IMR-90 (cell line): Measurements from ENCODE around the gene LTA. TPM values are rescaled to one million over a fixed set of nuclear protein-coding genes. Genes with fewer than 3 reads are reported as not detected.

Experiments used
- ATAC-seq: fragments of 200-7000 bp; cut with Tn5 transposase; 2 replicates; pipeline ENCODE4 v1.9.1; 2020; ENCODE audit warnings: low read depth, mild to moderate bottlenecking, moderate library complexity
- BruUV-seq: library from RNA; stranded (reverse); fragments of 400-500 nt; replicated peaks from 2 replicates; lab custom pipeline; 2021; lab: Mats Ljungman, UMichigan
- CTCF ChIA-PET: fragments of 300-600 bp; formaldehyde crosslinking; extraction: SDS; loops from one replicate; lab custom pipeline; 2021; ENCODE audit warnings: antibody characterized with exemption; lab: Yijun Ruan, JAX
- POLR2A ChIA-PET: fragments of 300-600 bp; sonication (Branson Sonifier 250); formaldehyde crosslinking; loops from one replicate; lab custom pipeline; 2022; ENCODE audit warnings: antibody characterized with exemption; ENCODE audit not compliant: unreplicated experiment; lab: Charles Lee
- DNase-seq: peaks from one replicate; pipeline ENCODE4 v3.0.0; 2013
- H2AFZ ChIP-seq: replicated peaks from 2 replicates; pipeline ENCODE3; 2013; ENCODE audit warnings: low read length, mild to moderate bottlenecking; ENCODE audit not compliant: poor library complexity
- H2AK5ac ChIP-seq: 2 replicates; pipeline ENCODE4 v1.6.1; 2013; ENCODE audit warnings: low read depth, low read length, inconsistent platforms
- H2AK9ac ChIP-seq: replicated peaks from 2 replicates; pipeline ENCODE3; 2013; ENCODE audit warnings: mild to moderate bottlenecking, low read depth, low read length, moderate library complexity; ENCODE audit not compliant: poor library complexity
- H2BK120ac ChIP-seq: 2 replicates; pipeline ENCODE4 v1.6.1; 2013; ENCODE audit warnings: low read depth, low read length, inconsistent platforms
- H2BK15ac ChIP-seq: 3 replicates; pipeline ENCODE4 v1.6.1; 2013; ENCODE audit warnings: low read depth, low read length, inconsistent platforms
- H2BK20ac ChIP-seq: 2 replicates; pipeline ENCODE4 v1.6.1; 2013; ENCODE audit warnings: low read depth, mild to moderate bottlenecking, inconsistent platforms, low read length, moderate library complexity
- H2BK5ac ChIP-seq: 2 replicates; pipeline ENCODE4 v1.6.1; 2013; ENCODE audit warnings: mild to moderate bottlenecking, low read depth, low read length, inconsistent platforms; ENCODE audit not compliant: poor library complexity, severe bottlenecking
- H3K14ac ChIP-seq: replicated peaks from 2 replicates; pipeline ENCODE4 v1.6.1; 2013; ENCODE audit warnings: low read depth, low read length, inconsistent platforms
- H3K18ac ChIP-seq: 2 replicates; pipeline ENCODE4 v1.6.1; 2013; ENCODE audit warnings: low read depth, low read length, control low read depth
- H3K23ac ChIP-seq: 2 replicates; pipeline ENCODE4 v1.6.1; 2013; ENCODE audit warnings: low read depth, low read length, inconsistent platforms
- H3K27ac ChIP-seq: 2 replicates; pipeline ENCODE4 v1.5.1; 2013; ENCODE audit warnings: mild to moderate bottlenecking, control low read depth, low read length; ENCODE audit not compliant: insufficient read depth
- H3K27me3 ChIP-seq: 2 replicates; pipeline ENCODE4 v1.6.1; 2013; ENCODE audit warnings: low read length; ENCODE audit not compliant: control insufficient read depth, insufficient read depth
- H3K36me3 ChIP-seq: 2 replicates; pipeline ENCODE4 v1.6.1; 2013; ENCODE audit warnings: low read length, mixed read lengths; ENCODE audit not compliant: control insufficient read depth, insufficient read depth
- H3K4ac ChIP-seq: 2 replicates; pipeline ENCODE4 v1.6.1; 2013; ENCODE audit warnings: low read depth, low read length, inconsistent platforms
- H3K4me1 ChIP-seq: 2 replicates; pipeline ENCODE4 v1.6.1; 2013; ENCODE audit warnings: low read length, mixed read lengths; ENCODE audit not compliant: control insufficient read depth, insufficient read depth
- H3K4me2 ChIP-seq: 2 replicates; pipeline ENCODE4 v1.6.1; 2013; ENCODE audit warnings: low read depth, mild to moderate bottlenecking, control low read depth, low read length, moderate library complexity
- H3K4me3 ChIP-seq: 2 replicates; pipeline ENCODE4 v1.5.1; 2013; ENCODE audit warnings: low read depth, mild to moderate bottlenecking, control low read depth, low read length, moderate library complexity; ENCODE audit not compliant: insufficient read depth
- H3K56ac ChIP-seq: 2 replicates; pipeline ENCODE4 v1.6.1; 2013; ENCODE audit warnings: low read length, inconsistent platforms; ENCODE audit not compliant: insufficient read depth; ENCODE audit errors: extremely low read depth
- H3K79me1 ChIP-seq, 2 experiments: 2 replicates each; pipeline ENCODE4 v1.6.1; 2013; ENCODE audit warnings: low read length in 2 of 2, inconsistent platforms in 1 of 2, low read depth in 1 of 2
- H3K9ac ChIP-seq: 2 replicates; pipeline ENCODE4 v1.6.1; 2013; ENCODE audit warnings: low read depth, low read length, control low read depth
- H3K9me1 ChIP-seq: 2 replicates; pipeline ENCODE4 v1.6.1; 2013; ENCODE audit warnings: low read length, inconsistent platforms; ENCODE audit not compliant: insufficient read depth
- H3K9me3 ChIP-seq: 2 replicates; pipeline ENCODE4 v1.6.1; 2013; ENCODE audit warnings: low read length; ENCODE audit not compliant: control insufficient read depth, insufficient read depth
- H4K20me1 ChIP-seq: 2 replicates; pipeline ENCODE4 v1.6.1; 2013; ENCODE audit warnings: low read length, inconsistent platforms; ENCODE audit not compliant: insufficient read depth
- H4K5ac ChIP-seq: 2 replicates; pipeline ENCODE4 v1.6.1; 2013; ENCODE audit warnings: mild to moderate bottlenecking, low read depth, low read length, control low read depth
- H4K8ac ChIP-seq, 2 experiments: 2 replicates each; pipeline ENCODE4 v1.6.1; 2013; ENCODE audit warnings: low read depth in 2 of 2, low read length in 2 of 2, control low read depth in 1 of 2, inconsistent platforms in 1 of 2
- H4K91ac ChIP-seq: 2 replicates; pipeline ENCODE4 v1.6.1; 2013; ENCODE audit warnings: low read depth, low read length, inconsistent platforms; ENCODE audit not compliant: insufficient read depth
- BHLHE40 ChIP-seq: fragments of 150-350 bp; IDR thresholded peaks from 2 replicates; pipeline ENCODE4 v1.6.1; 2016; ENCODE audit warnings: mild to moderate bottlenecking, low read depth, low read length
- CEBPB ChIP-seq: IDR thresholded peaks from 2 replicates; pipeline ENCODE4 v1.6.1; 2012; ENCODE audit warnings: low read depth, low read length, improper control_type of control experiment
- CHD1 ChIP-seq: IDR thresholded peaks from 2 replicates; pipeline ENCODE4 v1.6.1; 2012; ENCODE audit warnings: low read depth, low read length, improper control_type of control experiment
- CTCF ChIP-seq: conservative IDR thresholded peaks from 2 replicates; pipeline ENCODE4 v1.5.1; 2012; ENCODE audit warnings: mild to moderate bottlenecking, low read depth, low read length, improper control_type of control experiment
- ELK1 ChIP-seq: fragments of 150-350 bp; IDR thresholded peaks from 2 replicates; pipeline ENCODE4 v1.6.1; 2016; ENCODE audit warnings: low read depth, mild to moderate bottlenecking, low read length, moderate library complexity, borderline replicate concordance
- FOS ChIP-seq: fragments of 150-350 bp; IDR thresholded peaks from 2 replicates; pipeline ENCODE4 v1.6.1; 2016; ENCODE audit warnings: low read depth, low read length
- MAFK ChIP-seq: IDR thresholded peaks from 2 replicates; pipeline ENCODE4 v1.6.1; 2012; ENCODE audit warnings: low read depth, low read length, improper control_type of control experiment
- MXI1 ChIP-seq: IDR thresholded peaks from 2 replicates; pipeline ENCODE4 v1.6.1; 2012; ENCODE audit warnings: low read depth, mild to moderate bottlenecking, low read length, moderate library complexity, borderline replicate concordance
- NFE2L2 ChIP-seq: fragments of 150-350 bp; IDR thresholded peaks from 2 replicates; pipeline ENCODE4 v1.6.1; 2016; ENCODE audit warnings: low read depth, mild to moderate bottlenecking, low read length
- POLR2A ChIP-seq: IDR thresholded peaks from 2 replicates; pipeline ENCODE4 v1.6.1; 2012; ENCODE audit warnings: mild to moderate bottlenecking, low read depth, low read length
- RAD21 ChIP-seq: IDR thresholded peaks from 2 replicates; pipeline ENCODE4 v1.6.1; 2012; ENCODE audit warnings: low read length, improper control_type of control experiment
- RCOR1 ChIP-seq: IDR thresholded peaks from 2 replicates; pipeline ENCODE4 v1.6.1; 2012; ENCODE audit warnings: mild to moderate bottlenecking, low read length, improper control_type of control experiment; ENCODE audit not compliant: insufficient replicate concordance
- RFX5 ChIP-seq: IDR thresholded peaks from 2 replicates; pipeline ENCODE4 v1.8.0; 2012; ENCODE audit warnings: low read depth, mild to moderate bottlenecking, low read length, moderate library complexity
- SMC3 ChIP-seq: fragments of 150-350 bp; IDR thresholded peaks from 2 replicates; pipeline ENCODE4 v1.6.1; 2016; ENCODE audit warnings: low read depth, mild to moderate bottlenecking, antibody characterized with exemption, low read length, moderate library complexity
- WGBS, 2 experiments: methylation state at CpG; one replicate each; pipeline versions ENCODE4 v1.1.5 to v1.1.7; 2013; ENCODE audit warnings: missing lambda C conversion rate in 2 of 2; ENCODE audit not compliant: insufficient read length in 1 of 2; ENCODE audit errors: extremely low coverage in 2 of 2; 5-methylcytosine and 5-hydroxymethylcytosine counted together
- dilution Hi-C: fragments of 300-500 bp; cut with HindIII; formaldehyde crosslinking; loops from one replicate; pipeline ENCODE4 v1.14.3; 2018; ENCODE audit warnings: low sequenced_read_pairs; ENCODE audit not compliant: unreplicated experiment
- in situ Hi-C: fragments of 300-500 bp; cut with MboI; formaldehyde crosslinking; loops from 3 replicates; pipeline ENCODE4 v1.14.3; 2019; ENCODE audit warnings: low sequenced_read_pairs, inconsistent platforms, mixed read lengths
- intact Hi-C: fragments of 100-400 bp; cut with micrococcal nuclease; formaldehyde crosslinking; loops from 2 replicates; pipeline ENCODE4 v1.10.0; 2022
- polyA plus RNA-seq, 3 experiments: library from polyadenylated mRNA; depleted of rRNA; stranded (reverse); fragments of >200 nt; gene quantifications; 2 replicates each; pipeline ENCODE4 v1.2.3, GENCODE V29; 2012; ENCODE audit warnings: low replicate concordance in 1 of 3
- total RNA-seq: library from RNA; depleted of rRNA; stranded (reverse); fragments of >200 nt; gene quantifications from 2 replicates; pipeline ENCODE4 v1.2.3, GENCODE V29; 2012
- TF ChIP-seq, protein P1 (sequence below): fragments of 150-350 bp; IDR thresholded peaks from 2 replicates; pipeline ENCODE4 v1.6.1; 2017; ENCODE audit warnings: mild to moderate bottlenecking, antibody characterized with exemption, low read length, low read depth

Gene LTA
- total and polyA plus RNA-seq, 2 of the 4 experiments (the other 2 are of a cell fraction), result not detected

GRCh38 chr6:31620586-31621319 lies 48.7 kb downstream of the LTA start, which contains the start of gene PRRC2A:
Gene PRRC2A, plus strand, starts transcription at chr6:31620715. Its CDS starts 2,075 bp downstream, at chr6:31622790.
- Histone ChIP-seq H2AK9ac (peak within 1 kb of the TSS; percentile 100), H3K9me1 (peaks cover 6% of the 10 kb centered on the region), H3K4me3 (peak within 1 kb of the TSS; percentile 81), H3K18ac (peak within 1 kb of the TSS; percentile 78), H3K9me3 (no peaks in the 10 kb centered on the region), H2BK120ac (peak within 1 kb of the TSS; percentile 82), H3K23ac (peak within 1 kb of the TSS; percentile 99), H2BK15ac (peak within 1 kb of the TSS; percentile 71; the same call in 2 of the 3 replicates), H2BK5ac (peak within 1 kb of the TSS; percentile 98), H2BK20ac (no peak within 1 kb of the TSS), H3K4me2 (peak within 1 kb of the TSS; percentile 98), H3K9ac (peak within 1 kb of the TSS; percentile 100), H3K14ac (peak within 1 kb of the TSS; percentile 100), H3K27ac (peak within 1 kb of the TSS; percentile 99), H3K4ac (peak within 1 kb of the TSS; percentile 98), H2AFZ (peak within 1 kb of the TSS; percentile 99), H4K5ac (peak within 1 kb of the TSS; percentile 79), H3K79me1 (peaks cover 6 to 38% of the 10 kb centered on the region in 2 experiments), H4K8ac (peak within 1 kb of the TSS; percentile 99), H3K36me3 (peaks cover 29% of the 10 kb centered on the region), H3K56ac (peak within 1 kb of the TSS; percentile 97), H3K4me1 (no peaks in the 10 kb centered on the region), H3K27me3 (no peaks in the 10 kb centered on the region), H4K20me1 (peaks cover 44% of the 10 kb centered on the region), H2AK5ac (peak within 1 kb of the TSS; percentile 97), H4K91ac (peak within 1 kb of the TSS; percentile 98)
- DNase-seq, result peak; percentile 59
- 0% methylated on average over 14 of the region's 67 CpGs; no CpG with 5 or more reads in 1 of the 2 experiments for WGBS, 2 experiments
- CTCF ChIA-PET, result no interaction called here
- BruUV-seq, result no TSS peak
- in situ Hi-C loops (no loop called here), dilution Hi-C loops (no loop called here), intact Hi-C loops (loop anchor here (1.0 kb wide), 1 partner anchor 32 kb away; the partner anchor contains the start of gene BAG6)
- POLR2A ChIA-PET, result no interaction called here
- ATAC-seq, result peak; percentile 79
- TF ChIP-seq, protein P1, sequence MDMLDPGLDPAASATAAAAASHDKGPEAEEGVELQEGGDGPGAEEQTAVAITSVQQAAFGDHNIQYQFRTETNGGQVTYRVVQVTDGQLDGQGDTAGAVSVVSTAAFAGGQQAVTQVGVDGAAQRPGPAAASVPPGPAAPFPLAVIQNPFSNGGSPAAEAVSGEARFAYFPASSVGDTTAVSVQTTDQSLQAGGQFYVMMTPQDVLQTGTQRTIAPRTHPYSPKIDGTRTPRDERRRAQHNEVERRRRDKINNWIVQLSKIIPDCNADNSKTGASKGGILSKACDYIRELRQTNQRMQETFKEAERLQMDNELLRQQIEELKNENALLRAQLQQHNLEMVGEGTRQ, result no peak
- TF ChIP-seq MAFK (no peak), CEBPB (no peak), CHD1 (peak; percentile 78; the same call in 1 of the 2 replicates), RCOR1 (no peak), ELK1 (no peak), SMC3 (no peak), RAD21 (no peak), BHLHE40 (no peak), RFX5 (no peak), CTCF (no peak), FOS (no peak), POLR2A (peak; percentile 91), NFE2L2 (no peak), MXI1 (no peak)
